B cell (primary cell): ENCODE measurements around the gene HES1. TPM values are rescaled to one million over a fixed set of nuclear protein-coding genes. Genes with fewer than 3 reads are reported as not detected.

Source experiments
- ATAC-seq: fragments of 200-7000 bp; cut with Tn5 transposase; one replicate; pipeline ENCODE4 v1.10.0; 2021; ENCODE audit warnings: low read depth, mild to moderate bottlenecking, moderate number of reproducible peaks, moderate library complexity
- CTCF ChIA-PET: fragments of 350-600 bp; sonication (Branson Sonifier 250); formaldehyde crosslinking; loops from one replicate; lab custom pipeline; 2021; ENCODE audit warnings: antibody characterized with exemption, inconsistent platforms; lab: Charles Lee
- POLR2A ChIA-PET: fragments of 350-600 bp; sonication (Branson Sonifier 250); formaldehyde crosslinking; loops from one replicate; lab custom pipeline; 2021; ENCODE audit warnings: antibody characterized with exemption; lab: Charles Lee
- DNase-seq: peaks from one replicate; pipeline ENCODE4 v3.0.0; 2013
- H2AFZ ChIP-seq: 2 replicates; pipeline ENCODE4 v1.6.1; 2012; ENCODE audit warnings: mild to moderate bottlenecking, low read depth, low read length; ENCODE audit not compliant: insufficient read depth, poor library complexity, severe bottlenecking
- H3K27ac ChIP-seq, 2 donors: 1 replicate in 1 of 2; 2 replicates in 1 of 2; pipeline ENCODE4 v1.5.1; 2012 to 2013; ENCODE audit warnings: low read length in 2 of 2, mild to moderate bottlenecking in 2 of 2, moderate library complexity in 1 of 2
- H3K27me3 ChIP-seq, 4 experiments: fragments of 200-600 bp in 1 of 4; sonication (generic) in 1 of 4; replicated peaks in 1 of 4; 1 replicate in 2 of 4; 2 replicates in 2 of 4; pipeline versions ENCODE4 v1.6.1 to v1.7.0; 2013 to 2016; ENCODE audit warnings: low read length in 3 of 4, mild to moderate bottlenecking in 2 of 4, mixed read lengths in 1 of 4, moderate library complexity in 1 of 4; ENCODE audit not compliant: insufficient read depth in 4 of 4, control insufficient read depth in 3 of 4; ENCODE audit errors: control extremely low read depth in 1 of 4
- H3K36me3 ChIP-seq, 2 experiments: replicated peaks in 1 of 2; 1 replicate in 1 of 2; 2 replicates in 1 of 2; pipeline versions ENCODE4 v1.6.1 to v1.7.1; 2013; ENCODE audit warnings: low read length in 1 of 2; ENCODE audit not compliant: insufficient read depth in 2 of 2, control insufficient read depth in 1 of 2; ENCODE audit errors: control extremely low read depth in 1 of 2, extremely low read depth in 1 of 2
- H3K4me1 ChIP-seq, 2 donors: fragments of 200-600 bp in 1 of 2; sonication (generic) in 1 of 2; 1 replicate in 1 of 2; 2 replicates in 1 of 2; pipeline versions ENCODE4 v1.5.1 to v1.6.1; 2013 to 2017; ENCODE audit warnings: low read length in 2 of 2; ENCODE audit not compliant: control insufficient read depth in 2 of 2, insufficient read depth in 2 of 2
- H3K4me2 ChIP-seq: replicated peaks from 2 replicates; pipeline ENCODE3; 2012; ENCODE audit warnings: mild to moderate bottlenecking, low read depth, low read length; ENCODE audit not compliant: poor library complexity, severe bottlenecking
- H3K4me3 ChIP-seq, 5 experiments: fragments of 200-600 bp in 1 of 5; sonication (generic) in 1 of 5; 1 replicate in 3 of 5; 2 replicates in 2 of 5; pipeline versions ENCODE4 v1.5.1 to v1.7.0; 2011 to 2016; ENCODE audit warnings: low read length in 4 of 5, mild to moderate bottlenecking in 4 of 5, low read depth in 2 of 5, control low read depth in 1 of 5, moderate library complexity in 1 of 5; ENCODE audit not compliant: insufficient read depth in 1 of 5; ENCODE audit errors: control extremely low read depth in 1 of 5, extremely low read depth in 1 of 5
- H3K79me2 ChIP-seq: fragments of 200-600 bp; sonication (generic); one replicate; pipeline ENCODE4 v1.6.0; 2016; ENCODE audit warnings: low read length; ENCODE audit not compliant: control insufficient read depth, insufficient read depth
- H3K9ac ChIP-seq: fragments of 200-600 bp; sonication (generic); 2 replicates; pipeline ENCODE4 v1.6.1; 2017; ENCODE audit warnings: mild to moderate bottlenecking, low read length, moderate library complexity
- H3K9me3 ChIP-seq, 3 donors: one replicate each; pipeline versions ENCODE4 v1.6.1 to v1.7.1; 2013; ENCODE audit warnings: low read length in 2 of 3; ENCODE audit not compliant: control insufficient read depth in 2 of 3, insufficient read depth in 1 of 3; ENCODE audit errors: control extremely low read depth in 1 of 3
- H4K20me1 ChIP-seq: 2 replicates; pipeline ENCODE4 v1.6.0; 2012; ENCODE audit warnings: mild to moderate bottlenecking, low read length; ENCODE audit not compliant: insufficient read depth, control insufficient read depth, poor library complexity, severe bottlenecking
- H3K27ac Mint-ChIP-seq: one replicate; pipeline ENCODE4 v1.8.0; 2021; ENCODE audit warnings: mixed read lengths
- H3K27me3 Mint-ChIP-seq: one replicate; pipeline ENCODE4 v1.8.0; 2021; ENCODE audit warnings: mixed read lengths
- H3K4me1 Mint-ChIP-seq: one replicate; pipeline ENCODE4 v1.8.0; 2021; ENCODE audit warnings: mixed read lengths
- H3K4me3 Mint-ChIP-seq: one replicate; pipeline ENCODE4 v1.8.0; 2021; ENCODE audit warnings: mixed read lengths
- H3K9me3 Mint-ChIP-seq: one replicate; pipeline ENCODE4 v1.8.0; 2022; ENCODE audit warnings: mixed read lengths; ENCODE audit not compliant: insufficient read depth
- EZH2 ChIP-seq: IDR thresholded peaks from 2 replicates; pipeline ENCODE4 v1.6.1; 2012; ENCODE audit warnings: borderline replicate concordance, low read depth, mild to moderate bottlenecking, moderate library complexity, low read length; ENCODE audit not compliant: insufficient read depth, poor library complexity, severe bottlenecking
- WGBS: methylation state at CpG from one replicate; pipeline ENCODE4 v1.1.5; 2013; ENCODE audit warnings: missing lambda C conversion rate; ENCODE audit not compliant: insufficient coverage; 5-methylcytosine and 5-hydroxymethylcytosine counted together
- intact Hi-C: fragments of 100-400 bp; cut with micrococcal nuclease; formaldehyde crosslinking; loops from one replicate; pipeline ENCODE4 v1.10.0; 2022
- polyA plus RNA-seq: library from polyadenylated mRNA; depleted of rRNA; stranded (reverse); fragments of >200 nt; gene quantifications from 2 replicates; pipeline ENCODE4 v1.2.3, GENCODE V29; 2012
- total RNA-seq, 2 donors: library from RNA; stranded (reverse); fragments of 120-200 nt in 1 of 2; gene quantifications; 1 replicate in 1 of 2; 2 replicates in 1 of 2; pipeline versions ENCODE4 v1.2.3 to v1.2.4, GENCODE V29; 2013 to 2022
- TF ChIP-seq, protein P1 (sequence below): fragments of 200-600 bp; IDR thresholded peaks from one replicate; pipeline ENCODE4 v1.8.0; 2022; ENCODE audit warnings: antibody characterized with exemption, mild to moderate bottlenecking

HES1 gene
- total and polyA plus RNA-seq, 2 donors (not counting 1 experiment from before 2014, with no cell fraction given) = 2.4 to 60.3 TPM

- peaks cover 40% of the 10 kb centered on the region for H3K27me3 Mint-ChIP-seq
- Histone ChIP-seq H3K9ac (no peak overlapping the region), H3K4me2 (no peak overlapping the region), H3K79me2 (no peaks in the 10 kb centered on the region), H2AFZ (no peak overlapping the region), H3K27me3 (peaks cover 0 to 32% (median 14%) of the 10 kb centered on the region in 4 experiments), H3K4me3 (no peak overlapping the region), H4K20me1 (no peaks in the 10 kb centered on the region), H3K9me3 (no peaks in the 10 kb centered on the region), H3K4me1 (no peaks in the 10 kb centered on the region), H3K27ac (no peak overlapping the region), H3K36me3 (no peaks in the 10 kb centered on the region)
- H3K4me3 Mint-ChIP-seq = no peak overlapping the region
- H3K9me3 Mint-ChIP-seq = no peaks in the 10 kb centered on the region
- ChIA-PET CTCF (interaction anchor here (2.6 kb wide), 1 partner anchor 146 kb away, joined by 6 read pairs; no protein-coding TSS in a partner anchor), POLR2A (no interaction called here)
- H3K4me1 Mint-ChIP-seq = peaks cover 2% of the 10 kb centered on the region
- ATAC-seq (no peak), DNase-seq (no peak)
- intact Hi-C loops = no loop called here
- WGBS = 92% methylated on average over 6 of the region's 10 CpGs
- TF ChIP-seq, protein P1, sequence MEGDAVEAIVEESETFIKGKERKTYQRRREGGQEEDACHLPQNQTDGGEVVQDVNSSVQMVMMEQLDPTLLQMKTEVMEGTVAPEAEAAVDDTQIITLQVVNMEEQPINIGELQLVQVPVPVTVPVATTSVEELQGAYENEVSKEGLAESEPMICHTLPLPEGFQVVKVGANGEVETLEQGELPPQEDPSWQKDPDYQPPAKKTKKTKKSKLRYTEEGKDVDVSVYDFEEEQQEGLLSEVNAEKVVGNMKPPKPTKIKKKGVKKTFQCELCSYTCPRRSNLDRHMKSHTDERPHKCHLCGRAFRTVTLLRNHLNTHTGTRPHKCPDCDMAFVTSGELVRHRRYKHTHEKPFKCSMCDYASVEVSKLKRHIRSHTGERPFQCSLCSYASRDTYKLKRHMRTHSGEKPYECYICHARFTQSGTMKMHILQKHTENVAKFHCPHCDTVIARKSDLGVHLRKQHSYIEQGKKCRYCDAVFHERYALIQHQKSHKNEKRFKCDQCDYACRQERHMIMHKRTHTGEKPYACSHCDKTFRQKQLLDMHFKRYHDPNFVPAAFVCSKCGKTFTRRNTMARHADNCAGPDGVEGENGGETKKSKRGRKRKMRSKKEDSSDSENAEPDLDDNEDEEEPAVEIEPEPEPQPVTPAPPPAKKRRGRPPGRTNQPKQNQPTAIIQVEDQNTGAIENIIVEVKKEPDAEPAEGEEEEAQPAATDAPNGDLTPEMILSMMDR = no peak
- TF ChIP-seq EZH2 = no peak
- H3K27ac Mint-ChIP-seq = no peak overlapping the region
Measured at GRCh38 chr3:194169595-194169994, 33.6 kb downstream of the HES1 start.

DNA sequence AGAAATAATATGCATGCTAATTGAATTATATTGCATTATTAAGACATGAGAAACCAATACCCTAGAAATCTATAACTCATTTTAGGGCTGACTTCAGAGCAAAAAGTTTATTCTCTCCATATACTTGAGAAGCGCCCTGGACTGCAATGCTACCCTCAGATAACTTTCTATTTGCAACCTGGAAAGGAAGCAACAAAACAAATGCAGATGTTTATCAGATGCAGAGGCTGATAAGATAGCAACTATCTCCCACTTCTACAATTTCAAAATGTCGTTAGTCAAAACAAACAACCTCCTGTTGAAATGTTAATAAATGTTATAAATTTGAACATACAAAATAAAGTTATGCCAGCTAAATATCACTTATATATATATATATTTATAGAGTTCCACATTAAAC lies 34.8 kb downstream of the HES1 start:
- no CpG with 5 or more reads among the region's 2 CpGs for WGBS
- no peak for ATAC-seq
- CTCF ChIA-PET = no interaction called here

More for the DNA sequence above, 34.8 kb downstream of the HES1 start:
- H3K4me1 Mint-ChIP-seq = peaks cover 2% of the 10 kb centered on the region
- no peak overlapping the region for H2AFZ ChIP-seq
- H3K4me2 ChIP-seq = no peak overlapping the region
- intact Hi-C loops = no loop called here
- no peak overlapping the region for H3K4me3 Mint-ChIP-seq
- POLR2A ChIA-PET = no interaction called here
- peaks cover 37% of the 10 kb centered on the region for H3K27me3 Mint-ChIP-seq
- no peaks in the 10 kb centered on the region for H3K79me2 ChIP-seq
- H3K27ac ChIP-seq = no peak overlapping the region
- H3K27ac Mint-ChIP-seq = no peak overlapping the region
- no peaks in the 10 kb centered on the region for H4K20me1 ChIP-seq
- TF ChIP-seq, protein P1 = no peak
- no peak for TF ChIP-seq EZH2
- no peaks in the 10 kb centered on the region for H3K36me3 ChIP-seq
- no peak for DNase-seq
- H3K4me3 ChIP-seq = no peak overlapping the region
- H3K27me3 ChIP-seq = peaks cover 0 to 32% (median 14%) of the 10 kb centered on the region in 4 experiments
- H3K9ac ChIP-seq = no peak overlapping the region
- no peaks in the 10 kb centered on the region for H3K9me3 Mint-ChIP-seq
- no peaks in the 10 kb centered on the region for H3K9me3 ChIP-seq
- H3K4me1 ChIP-seq = no peaks in the 10 kb centered on the region
